Measurements from ENCODE around the gene PHLDA3.

GRCh38 chr1:201488830-201489589 is 20.0 kb upstream of the PHLDA3 start:
- no peak for TF ChIP-seq POLR2A (IDR thresholded peaks at IDR 0.05)
- TF ChIP-seq CTCF (IDR thresholded peaks at IDR 0.05), result no peak
